HCT116 (cell line): ENCODE results near the gene TMEM100. TPM values are rescaled to one million over a fixed set of nuclear protein-coding genes. Genes with fewer than 3 reads are reported as not detected.

ENCODE experiments used
- ATAC-seq: fragments of 200-7000 bp; cut with Tn5 transposase; 2 replicates; pipeline ENCODE4 v1.9.1; 2020; ENCODE audit warnings: mild to moderate bottlenecking, moderate library complexity
- BruUV-seq: library from RNA; stranded (reverse); fragments of 400-500 nt; replicated peaks from 2 replicates; lab custom pipeline; 2021; lab: Mats Ljungman, UMichigan
- CTCF ChIA-PET: fragments of 300-600 bp; sonication (Branson Sonifier 250); formaldehyde crosslinking; loops from one replicate; lab custom pipeline; 2021; ENCODE audit warnings: antibody characterized with exemption; lab: Charles Lee
- POLR2A ChIA-PET: fragments of 300-600, 350-600 bp; sonication (Branson Sonifier 250); formaldehyde crosslinking; loops from one replicate; lab custom pipeline; 2021; ENCODE audit warnings: antibody characterized with exemption; lab: Charles Lee
- RAD21 ChIA-PET, 2 experiments: fragments of 300-600 bp; sonication (Branson Sonifier 250); formaldehyde crosslinking; loops; one replicate each; lab custom pipeline; 2023; ENCODE audit warnings: low total read pairs in 2 of 2; ENCODE audit not compliant: uncharacterized antibody in 2 of 2, unreplicated experiment in 2 of 2, low non-redundant PET in 1 of 2; lab: Charles Lee
- DNase-seq: peaks from one replicate; pipeline ENCODE4 v3.0.0-alpha.2; 2010; ENCODE audit warnings: low read depth, low spot score
- H2AFZ ChIP-seq: fragments of 200-600 bp; shearing (Covaris generic), sonication (generic); 2 replicates; pipeline ENCODE4 v1.6.1; 2017; ENCODE audit warnings: low read depth, mixed run types, mixed read lengths, antibody characterized with exemption, low read length; ENCODE audit not compliant: poor library complexity, severe bottlenecking
- H3K27ac ChIP-seq: 2 replicates; pipeline ENCODE4 v1.5.1; 2012; ENCODE audit warnings: low read depth, low read length
- H3K27me3 ChIP-seq: fragments of 200-600 bp; sonication (generic); 2 replicates; pipeline ENCODE4 v1.6.1; 2016; ENCODE audit warnings: mixed run types, low read length, mixed read lengths; ENCODE audit not compliant: insufficient read depth
- H3K36me3 ChIP-seq, 2 experiments: fragments of 200-500 bp in 1 of 2; fragments of 200-600 bp in 1 of 2; sonication (Bioruptor generic) in 1 of 2; sonication (generic) in 1 of 2; 2 replicates each; pipeline versions ENCODE4 v1.5.1 to v1.6.1; 2014 to 2016; ENCODE audit warnings: low read length in 2 of 2, inconsistent platforms in 1 of 2, mixed read lengths in 1 of 2, mixed run types in 1 of 2; ENCODE audit not compliant: insufficient read depth in 2 of 2, control insufficient read depth in 1 of 2
- H3K4me1 ChIP-seq, 2 experiments: fragments of 200-600 bp in 1 of 2; sonication (generic) in 1 of 2; 2 replicates each; pipeline versions ENCODE4 v1.5.1 to v1.6.1; 2012 to 2017; ENCODE audit warnings: low read length in 2 of 2, inconsistent platforms in 1 of 2, mild to moderate bottlenecking in 1 of 2, mixed read lengths in 1 of 2, mixed run types in 1 of 2, moderate library complexity in 1 of 2; ENCODE audit not compliant: insufficient read depth in 2 of 2, control insufficient read depth in 1 of 2
- H3K4me2 ChIP-seq: fragments of 200-600 bp; sonication (generic); 2 replicates; pipeline ENCODE4 v1.6.1; 2017; ENCODE audit warnings: mixed run types, low read length, mixed read lengths
- H3K4me3 ChIP-seq, 2 experiments: fragments of 200-600 bp in 1 of 2; sonication (generic) in 1 of 2; replicated peaks in 1 of 2; 2 replicates each; pipeline ENCODE4 v1.5.1; 2011 to 2016; ENCODE audit warnings: low read length in 2 of 2, control low read depth in 1 of 2, low read depth in 1 of 2, mild to moderate bottlenecking in 1 of 2, mixed read lengths in 1 of 2, mixed run types in 1 of 2
- H3K79me2 ChIP-seq: fragments of 200-600 bp; sonication (generic); 2 replicates; pipeline ENCODE4 v1.6.1; 2017; ENCODE audit warnings: mild to moderate bottlenecking, mixed run types, low read length, moderate library complexity, mixed read lengths; ENCODE audit not compliant: insufficient read depth
- H3K9ac ChIP-seq: fragments of 200-600 bp; sonication (generic); 2 replicates; pipeline ENCODE4 v1.6.1; 2016; ENCODE audit warnings: low read length, mixed read lengths
- H3K9me2 ChIP-seq: fragments of 200-600 bp; sonication (generic), shearing (Covaris generic); 2 replicates; pipeline ENCODE4 v1.6.1; 2017; ENCODE audit warnings: mixed run types, mild to moderate bottlenecking, moderate library complexity; ENCODE audit not compliant: insufficient read depth
- H3K9me3 ChIP-seq, 2 experiments: fragments of 200-500 bp in 1 of 2; fragments of 200-600 bp in 1 of 2; sonication (Bioruptor generic) in 1 of 2; sonication (generic) in 1 of 2; 2 replicates each; pipeline ENCODE4 v1.6.1; 2014 to 2017; ENCODE audit warnings: low read length in 2 of 2, mixed read lengths in 2 of 2, inconsistent platforms in 1 of 2, low read depth in 1 of 2, mild to moderate bottlenecking in 1 of 2, mixed run types in 1 of 2, moderate library complexity in 1 of 2; ENCODE audit not compliant: control insufficient read depth in 1 of 2, insufficient read depth in 1 of 2
- H4K20me1 ChIP-seq: fragments of 200-600 bp; sonication (generic), shearing (Covaris generic); 2 replicates; pipeline ENCODE4 v1.6.1; 2017; ENCODE audit warnings: mixed run types, mild to moderate bottlenecking, moderate library complexity; ENCODE audit not compliant: insufficient read depth
- CBX3 ChIP-seq: IDR thresholded peaks from 2 replicates; pipeline ENCODE4 v1.6.1; 2012; ENCODE audit warnings: low read depth
- CTCF ChIP-seq, 3 experiments: fragments of 200-600 bp in 1 of 3; sonication (generic) in 1 of 3; IDR thresholded peaks in 2 of 3; conservative IDR thresholded peaks in 1 of 3; 2 replicates each; pipeline ENCODE4 v1.5.1; 2012 to 2017; ENCODE audit warnings: low read depth in 2 of 3, low read length in 2 of 3, antibody characterized with exemption in 1 of 3, borderline replicate concordance in 1 of 3, control low read depth in 1 of 3, mild to moderate bottlenecking in 1 of 3, mixed read lengths in 1 of 3, mixed run types in 1 of 3, moderate library complexity in 1 of 3; ENCODE audit not compliant: insufficient read depth in 1 of 3
- EGR1 ChIP-seq: IDR thresholded peaks from 2 replicates; pipeline ENCODE4 v1.6.1; 2012; ENCODE audit warnings: low read depth
- ELF1 ChIP-seq: IDR thresholded peaks from 2 replicates; pipeline ENCODE4 v1.6.1; 2012; ENCODE audit warnings: low read depth, borderline replicate concordance
- EZH2 ChIP-seq: fragments of 200-600 bp; sonication (generic); IDR thresholded peaks from 2 replicates; pipeline ENCODE4 v1.6.1; 2017; ENCODE audit warnings: antibody characterized with exemption, mixed run types
- EZH2phosphoT487 ChIP-seq: fragments of 200-600 bp; IDR thresholded peaks from 2 replicates; pipeline ENCODE4 v1.6.1; 2018; ENCODE audit warnings: antibody characterized with exemption, borderline replicate concordance
- FOSL1 ChIP-seq: IDR thresholded peaks from 2 replicates; pipeline ENCODE4 v1.6.1; 2012; ENCODE audit warnings: low read depth
- MAX ChIP-seq: IDR thresholded peaks from 2 replicates; pipeline ENCODE4 v1.6.1; 2012
- POLR2A ChIP-seq: IDR thresholded peaks from 2 replicates; pipeline ENCODE4 v1.7.0; 2011; ENCODE audit warnings: borderline replicate concordance; ENCODE audit not compliant: insufficient read depth, insufficient read length; ENCODE audit errors: extremely low read depth
- RAD21 ChIP-seq: IDR thresholded peaks from 2 replicates; pipeline ENCODE4 v1.6.1; 2012; ENCODE audit warnings: low read depth, mild to moderate bottlenecking
- REST ChIP-seq: IDR thresholded peaks from 2 replicates; pipeline ENCODE4 v1.6.1; 2012; ENCODE audit warnings: low read depth
- SIN3A ChIP-seq: IDR thresholded peaks from 2 replicates; pipeline ENCODE4 v1.6.1; 2012; ENCODE audit warnings: low read depth
- SP1 ChIP-seq: IDR thresholded peaks from 2 replicates; pipeline ENCODE4 v1.6.1; 2012; ENCODE audit warnings: low read depth
- TCF7L2 ChIP-seq: IDR thresholded peaks from 2 replicates; pipeline ENCODE4 v1.7.0; 2011; ENCODE audit warnings: borderline replicate concordance, inconsistent platforms; ENCODE audit not compliant: insufficient read depth, insufficient read length; ENCODE audit errors: extremely low read depth
- YY1 ChIP-seq: IDR thresholded peaks from 2 replicates; pipeline ENCODE4 v1.6.1; 2011; ENCODE audit warnings: low read length, low read depth, moderate library complexity, mild to moderate bottlenecking; ENCODE audit not compliant: insufficient replicate concordance; ENCODE audit errors: extremely low read depth
- ZBTB33 ChIP-seq: IDR thresholded peaks from 2 replicates; pipeline ENCODE4 v1.6.1; 2011; ENCODE audit warnings: mild to moderate bottlenecking, low read length, moderate library complexity; ENCODE audit not compliant: insufficient replicate concordance; ENCODE audit errors: extremely low read depth
- ZFX ChIP-seq: fragments of 450-650 bp; IDR thresholded peaks from 2 replicates; pipeline ENCODE4 v1.6.1; 2017
- ZNF274 ChIP-seq: fragments of 200-500 bp; sonication (Bioruptor generic); IDR thresholded peaks from 2 replicates; pipeline ENCODE4 v1.6.1; 2014; ENCODE audit warnings: mild to moderate bottlenecking, low read depth, low read length, inconsistent platforms
- intact Hi-C: fragments of 100-400 bp; cut with micrococcal nuclease; formaldehyde crosslinking; loops from 2 replicates; pipeline ENCODE4 v1.10.0; 2022
- total RNA-seq: library from RNA; stranded (reverse); gene quantifications from one replicate; pipeline ENCODE4 v1.2.1, GENCODE V29; 2021; ENCODE audit not compliant: unreplicated experiment

TMEM100 gene
- total RNA-seq, 1 experiment from 2014 or later: not detected

- RAD21 ChIA-PET: no interaction called here
- no peak for TF ChIP-seq TCF7L2
- TF ChIP-seq SP1: no peak
- no peak for TF ChIP-seq ZFX
- TF ChIP-seq POLR2A: no peak
- no peak for TF ChIP-seq ZNF274
- no peak for TF ChIP-seq YY1
- no peak for TF ChIP-seq EZH2phosphoT487
- TF ChIP-seq MAX: no peak
- no peak for TF ChIP-seq EGR1
- no peak for TF ChIP-seq ZBTB33
- no peak for TF ChIP-seq ELF1
- TF ChIP-seq FOSL1: no peak
- no peak for TF ChIP-seq CTCF (IDR thresholded peaks at IDR 0.05 in 2 of 3, conservative IDR thresholded peaks at IDR 0.05 in 1 of 3; ENCODE audit: borderline replicate concordance in 1 of 3, insufficient read depth in 1 of 3, low read depth in 2 of 3, low read length in 2 of 3)
- TF ChIP-seq REST: no peak
- TF ChIP-seq SIN3A: no peak
- TF ChIP-seq RAD21: no peak
- TF ChIP-seq EZH2: no peak
- no peak for TF ChIP-seq CBX3
- TF ChIP-seq, all 23 proteins: peak for 0
- no peak for DNase-seq
- Histone ChIP-seq H2AFZ (no peak overlapping the region), H3K79me2 (no peaks in the 10 kb centered on the region), H3K36me3 (no peaks in the 10 kb centered on the region), H3K4me3 (no peak overlapping the region), H3K27me3 (peaks cover 71% of the 10 kb centered on the region), H3K9me2 (no peaks in the 10 kb centered on the region), H3K9me3 (no peaks in the 10 kb centered on the region), H3K27ac (no peak overlapping the region), H3K9ac (no peak overlapping the region), H4K20me1 (no peaks in the 10 kb centered on the region), H3K4me2 (no peak overlapping the region), H3K4me1 (peaks cover 2 to 4% of the 10 kb centered on the region in 2 experiments; a peak in 1 of 4 replicates)
- intact Hi-C loops: no loop called here
- POLR2A ChIA-PET: no interaction called here
- CTCF ChIA-PET: no interaction called here
- no peak; the same call in 1 of the 2 replicates for ATAC-seq
- BruUV-seq: no TSS peak
Measured at GRCh38 chr17:55705847-55706246, 16.8 kb downstream of the TMEM100 start.
